ENCODE results near the gene DPYD. TPM values are rescaled to one million over a fixed set of nuclear protein-coding genes. Genes with fewer than 3 reads are reported as not detected.

The DPYD gene
- total RNA-seq, 1 donor from 2014 or later = 8.8 TPM

DNA sequence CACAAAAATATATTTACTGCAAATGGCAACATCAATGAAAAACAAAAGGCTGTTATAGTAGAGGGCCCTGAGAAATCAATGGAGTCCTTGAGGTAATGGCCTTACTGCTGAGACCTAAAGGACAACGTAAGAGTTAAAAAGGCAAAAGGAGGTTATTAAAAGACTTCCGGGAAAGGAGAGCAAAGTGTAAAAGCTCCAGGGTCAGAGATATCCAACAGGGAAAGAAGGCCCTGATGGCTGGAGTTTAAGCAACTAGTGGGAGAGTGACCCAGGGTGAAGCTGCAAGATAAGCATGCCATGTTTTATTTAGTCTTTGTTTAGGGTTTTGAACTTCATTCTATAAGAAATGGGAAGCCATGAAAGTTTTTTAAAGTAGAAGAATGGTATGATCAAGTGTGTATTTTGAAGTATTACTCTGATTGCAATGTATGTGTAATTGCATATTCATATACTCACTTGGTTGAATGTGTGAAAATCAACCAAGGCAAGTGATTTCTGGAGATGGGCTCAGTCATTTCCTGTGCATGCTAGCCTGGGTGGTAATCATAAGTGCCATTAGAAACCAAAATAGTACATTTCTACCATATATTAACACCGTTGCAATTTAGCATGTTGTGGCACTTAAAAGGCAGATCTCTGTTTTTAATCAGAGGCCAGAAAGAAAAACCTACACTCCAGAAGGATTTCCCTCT is 5.3 kb upstream of the DPYD start:
- FAIRE-seq (no peak), DNase-seq (ENCODE audit: low read depth) (no peak)
- Mint-ChIP-seq H3K36me3 (ENCODE audit: low read depth, unreplicated experiment) (no peaks in the 10 kb centered on the region), H3K4me1 (ENCODE audit: low read depth, unreplicated experiment) (peaks cover 15% of the 10 kb centered on the region), H3K27ac (ENCODE audit: unreplicated experiment) (no peak overlapping the region), H3K27me3 (ENCODE audit: low read depth, unreplicated experiment) (no peaks in the 10 kb centered on the region), H3K4me3 (ENCODE audit: unreplicated experiment) (peak overlapping the region; percentile 28), H3K9me3 (ENCODE audit: unreplicated experiment) (no peaks in the 10 kb centered on the region)
- H3K27ac ChIP-seq (ENCODE audit: low read depth, low read length) = no peak overlapping the region
- H3K27me3 ChIP-seq (ENCODE audit: insufficient read depth, low read length) = no peaks in the 10 kb centered on the region
- H3K4me1 ChIP-seq (ENCODE audit: insufficient read depth, low read length) = no peaks in the 10 kb centered on the region
- no peak overlapping the region for H3K4me3 ChIP-seq (ENCODE audit: insufficient read depth, low read depth, low read length)
- no peak overlapping the region for H3K4me2 ChIP-seq (ENCODE audit: low read length)
- H3K79me2 ChIP-seq (ENCODE audit: insufficient read depth, low read length) = no peaks in the 10 kb centered on the region
- no peaks in the 10 kb centered on the region for H4K20me1 ChIP-seq (ENCODE audit: insufficient read depth, low read length)
- H3K9ac ChIP-seq (ENCODE audit: low read length) = no peak overlapping the region
- no peaks in the 10 kb centered on the region for H3K36me3 ChIP-seq (ENCODE audit: insufficient read depth, low read length)
- H2AFZ ChIP-seq (ENCODE audit: low read depth, low read length) = no peak overlapping the region
- TF ChIP-seq, protein P1, sequence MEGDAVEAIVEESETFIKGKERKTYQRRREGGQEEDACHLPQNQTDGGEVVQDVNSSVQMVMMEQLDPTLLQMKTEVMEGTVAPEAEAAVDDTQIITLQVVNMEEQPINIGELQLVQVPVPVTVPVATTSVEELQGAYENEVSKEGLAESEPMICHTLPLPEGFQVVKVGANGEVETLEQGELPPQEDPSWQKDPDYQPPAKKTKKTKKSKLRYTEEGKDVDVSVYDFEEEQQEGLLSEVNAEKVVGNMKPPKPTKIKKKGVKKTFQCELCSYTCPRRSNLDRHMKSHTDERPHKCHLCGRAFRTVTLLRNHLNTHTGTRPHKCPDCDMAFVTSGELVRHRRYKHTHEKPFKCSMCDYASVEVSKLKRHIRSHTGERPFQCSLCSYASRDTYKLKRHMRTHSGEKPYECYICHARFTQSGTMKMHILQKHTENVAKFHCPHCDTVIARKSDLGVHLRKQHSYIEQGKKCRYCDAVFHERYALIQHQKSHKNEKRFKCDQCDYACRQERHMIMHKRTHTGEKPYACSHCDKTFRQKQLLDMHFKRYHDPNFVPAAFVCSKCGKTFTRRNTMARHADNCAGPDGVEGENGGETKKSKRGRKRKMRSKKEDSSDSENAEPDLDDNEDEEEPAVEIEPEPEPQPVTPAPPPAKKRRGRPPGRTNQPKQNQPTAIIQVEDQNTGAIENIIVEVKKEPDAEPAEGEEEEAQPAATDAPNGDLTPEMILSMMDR (IDR thresholded peaks at IDR 0.05; ENCODE audit: insufficient read depth, low read depth, low read length) = no peak
- no peak for TF ChIP-seq EZH2 (IDR thresholded peaks at IDR 0.05; ENCODE audit: insufficient read depth, low read length)
- no peaks in the 10 kb centered on the region for H3K9me3 ChIP-seq (ENCODE audit: insufficient read depth, low read depth, low read length)

DNA sequence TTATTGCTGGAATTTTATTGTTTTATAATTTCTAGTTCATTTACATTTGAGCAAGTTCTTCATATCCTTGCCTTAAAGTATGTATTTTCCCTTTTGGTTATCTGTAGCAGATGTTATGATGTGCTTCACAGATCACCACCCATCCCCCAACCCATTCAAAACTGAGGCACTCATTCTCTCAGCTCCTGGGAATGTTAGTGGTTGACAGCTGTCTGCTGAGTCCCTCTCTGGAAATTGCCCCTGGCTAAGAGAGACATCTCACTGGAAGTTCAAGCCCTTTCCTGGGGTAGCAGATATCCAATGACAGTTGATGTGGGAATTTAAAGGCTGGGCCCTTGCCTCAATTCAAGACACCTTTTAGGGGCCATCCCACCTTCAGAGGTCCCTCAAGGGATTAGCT is 4.3 kb upstream of the DPYD start:
- H3K4me3 Mint-ChIP-seq (ENCODE audit: unreplicated experiment) = peak overlapping the region; percentile 29
- H2AFZ ChIP-seq (ENCODE audit: low read depth, low read length) = no peak overlapping the region

DNA sequence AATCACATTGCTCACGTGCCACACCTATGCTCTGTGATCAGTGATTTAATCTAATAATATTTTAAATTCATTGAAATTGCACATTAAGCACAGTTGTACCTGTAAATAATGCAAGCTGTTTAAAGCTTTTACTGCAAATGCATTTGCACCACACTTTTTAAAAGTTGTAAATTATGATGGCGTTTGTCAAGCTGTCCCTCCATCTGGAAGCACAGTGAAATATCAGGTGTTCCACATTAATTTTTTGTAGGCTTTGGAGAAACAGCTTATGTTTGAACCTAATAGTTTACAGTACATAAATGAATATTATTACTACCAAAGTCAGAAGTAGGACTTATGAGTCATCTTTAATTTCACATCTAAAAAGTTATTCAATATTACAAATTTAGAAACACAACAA is 3.0 kb upstream of the DPYD start:
- Mint-ChIP-seq H3K4me1 (ENCODE audit: low read depth, unreplicated experiment) (peaks cover 18% of the 10 kb centered on the region), H3K4me3 (ENCODE audit: unreplicated experiment) (no peak overlapping the region), H3K9me3 (ENCODE audit: unreplicated experiment) (no peaks in the 10 kb centered on the region), H3K36me3 (ENCODE audit: low read depth, unreplicated experiment) (no peaks in the 10 kb centered on the region), H3K27me3 (ENCODE audit: low read depth, unreplicated experiment) (no peaks in the 10 kb centered on the region), H3K27ac (ENCODE audit: unreplicated experiment) (no peak overlapping the region)
- no peak for TF ChIP-seq EZH2 (IDR thresholded peaks at IDR 0.05; ENCODE audit: insufficient read depth, low read length)
- TF ChIP-seq, protein P1 (IDR thresholded peaks at IDR 0.05; ENCODE audit: insufficient read depth, low read depth, low read length) = no peak
- peaks cover 20% of the 10 kb centered on the region for H3K79me2 ChIP-seq (ENCODE audit: insufficient read depth, low read length)
- H3K4me1 ChIP-seq (ENCODE audit: insufficient read depth, low read length) = peaks cover 8% of the 10 kb centered on the region
- no peaks in the 10 kb centered on the region for H3K36me3 ChIP-seq (ENCODE audit: insufficient read depth, low read length)
- H3K9me3 ChIP-seq (ENCODE audit: insufficient read depth, low read depth, low read length) = no peaks in the 10 kb centered on the region
- H3K4me2 ChIP-seq (ENCODE audit: low read length) = no peak overlapping the region
- FAIRE-seq = no peak
- H3K27me3 ChIP-seq (ENCODE audit: insufficient read depth, low read length) = no peaks in the 10 kb centered on the region
- H3K9ac ChIP-seq (ENCODE audit: low read length) = no peak overlapping the region
- H4K20me1 ChIP-seq (ENCODE audit: insufficient read depth, low read length) = no peaks in the 10 kb centered on the region
- H3K4me3 ChIP-seq (ENCODE audit: insufficient read depth, low read depth, low read length) = no peak overlapping the region
- no peak overlapping the region for H3K27ac ChIP-seq (ENCODE audit: low read depth, low read length)
- no peak overlapping the region for H2AFZ ChIP-seq (ENCODE audit: low read depth, low read length)
- no peak for DNase-seq (ENCODE audit: low read depth)

More for the DNA sequence above, 4.3 kb upstream of the DPYD start:
- no peak overlapping the region for H3K27ac ChIP-seq (ENCODE audit: low read depth, low read length)
- Mint-ChIP-seq H3K9me3 (ENCODE audit: unreplicated experiment) (no peaks in the 10 kb centered on the region), H3K4me1 (ENCODE audit: low read depth, unreplicated experiment) (peaks cover 15% of the 10 kb centered on the region), H3K27ac (ENCODE audit: unreplicated experiment) (peak overlapping the region; percentile 62), H3K27me3 (ENCODE audit: low read depth, unreplicated experiment) (no peaks in the 10 kb centered on the region), H3K36me3 (ENCODE audit: low read depth, unreplicated experiment) (no peaks in the 10 kb centered on the region)
- no peak overlapping the region for H3K9ac ChIP-seq (ENCODE audit: low read length)
- no peaks in the 10 kb centered on the region for H3K9me3 ChIP-seq (ENCODE audit: insufficient read depth, low read depth, low read length)
- no peak for TF ChIP-seq EZH2 (IDR thresholded peaks at IDR 0.05; ENCODE audit: insufficient read depth, low read length)
- H3K4me3 ChIP-seq (ENCODE audit: insufficient read depth, low read depth, low read length) = no peak overlapping the region
- no peak for FAIRE-seq
- DNase-seq (ENCODE audit: low read depth) = no peak
- no peaks in the 10 kb centered on the region for H3K27me3 ChIP-seq (ENCODE audit: insufficient read depth, low read length)
- no peak overlapping the region for H3K4me2 ChIP-seq (ENCODE audit: low read length)
- H3K79me2 ChIP-seq (ENCODE audit: insufficient read depth, low read length) = peaks cover 7% of the 10 kb centered on the region
- no peaks in the 10 kb centered on the region for H4K20me1 ChIP-seq (ENCODE audit: insufficient read depth, low read length)
- no peaks in the 10 kb centered on the region for H3K36me3 ChIP-seq (ENCODE audit: insufficient read depth, low read length)
- H3K4me1 ChIP-seq (ENCODE audit: insufficient read depth, low read length) = no peaks in the 10 kb centered on the region

All from astrocyte (in vitro differentiated cells and primary cell).